Left lung (tissue), 10 donors: ENCODE results near the gene EIF2S1. TPM values are rescaled to one million over a fixed set of nuclear protein-coding genes. Genes with fewer than 3 reads are reported as not detected.
A peak's percentile ranks its signal among the peaks of the same experiment; 100 is the strongest.

Experiments
- ATAC-seq: fragments of 200-7000 bp; cut with Tn5 transposase; one replicate; pipeline ENCODE4 v1.9.1; 2020; ENCODE audit warnings: moderate library complexity
- DNase-seq, 4 donors: peaks; one replicate each; pipeline ENCODE4 v3.0.0-alpha.2; 2013 to 2020
- H3K27ac ChIP-seq, 2 donors: fragments of 200-600 bp; sonication (generic) in 1 of 2; one replicate each; pipeline versions ENCODE4 v1.5.0 to v1.8.0; 2020 to 2021
- H3K27me3 ChIP-seq, 2 donors: fragments of 200-600 bp; sonication (generic) in 1 of 2; one replicate each; pipeline versions ENCODE4 v1.5.0 to v1.8.0; 2020 to 2021
- H3K36me3 ChIP-seq, 2 donors: fragments of 200-600 bp; sonication (generic) in 1 of 2; one replicate each; pipeline versions ENCODE4 v1.5.0 to v1.8.0; 2020 to 2021
- H3K4me1 ChIP-seq, 2 donors: fragments of 200-600 bp; one replicate each; pipeline ENCODE4 v1.8.0; 2021
- H3K4me3 ChIP-seq, 2 donors: fragments of 200-600 bp; sonication (generic) in 1 of 2; one replicate each; pipeline versions ENCODE4 v1.5.0 to v1.8.0; 2020 to 2021; ENCODE audit warnings: mild to moderate bottlenecking in 1 of 2
- H3K9me3 ChIP-seq, 2 donors: fragments of 200-600 bp; sonication (generic) in 1 of 2; one replicate each; pipeline versions ENCODE4 v1.5.0 to v1.8.0; 2020 to 2021
- intact Hi-C, 2 donors: fragments of 100-400 bp; cut with DNase I; formaldehyde crosslinking; loops; one replicate each; pipeline versions ENCODE4 v1.11.2 to v1.14.2; 2022
- polyA plus RNA-seq, 6 donors: library from polyadenylated mRNA; unstranded; fragments of 120-200 nt; gene quantifications; one replicate each; pipeline ENCODE4 v1.2.1, GENCODE V29; 2013; ENCODE audit not compliant: insufficient read length in 6 of 6
- total RNA-seq, 2 donors: library from RNA; stranded (reverse); fragmentation: NEBNext Ultra II Directional; extraction: Animal tissue kit (Norgen Biotek cat#: 25700); gene quantifications; one replicate each; pipeline ENCODE4 v1.2.1, GENCODE V29; 2021
- TF ChIP-seq, protein P1 (sequence below), 2 donors: fragments of 200-600 bp; sonication (generic) in 1 of 2; IDR thresholded peaks; one replicate each; pipeline versions ENCODE4 v1.5.0 to v1.8.0; 2021; ENCODE audit warnings: antibody characterized with exemption in 2 of 2
- donor health status: DM: no; HTN: yes; CAD: no.
- donor health status: DM: no; HTN: no; CAD: no.

EIF2S1 gene
- total and polyA plus RNA-seq, 8 donors, result 64.0 to 99.4 (median 84.9) TPM

DNA sequence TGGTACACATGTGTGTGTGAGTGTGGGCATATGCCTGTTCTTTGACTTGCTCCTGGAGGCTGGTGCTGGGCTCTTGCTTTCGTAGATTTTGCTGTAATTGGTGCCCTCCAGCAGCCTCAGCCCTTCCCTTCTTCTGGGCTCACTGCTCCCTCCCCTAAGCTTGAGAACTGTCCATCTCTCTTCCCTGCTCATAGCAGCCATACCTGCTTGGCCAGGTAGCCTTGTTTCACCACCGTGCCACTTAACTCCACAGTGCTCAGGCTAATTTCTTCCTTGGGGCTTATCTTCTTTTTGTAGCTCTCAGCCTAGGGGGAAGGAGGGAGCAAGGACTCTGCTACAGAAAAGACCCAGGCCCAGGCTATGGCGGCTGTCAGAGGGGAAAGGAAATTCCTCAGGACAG, 32.0 kb downstream of the EIF2S1 start:
- H3K4me1 ChIP-seq, result no peaks in the 10 kb centered on the region
- TF ChIP-seq, protein P1, sequence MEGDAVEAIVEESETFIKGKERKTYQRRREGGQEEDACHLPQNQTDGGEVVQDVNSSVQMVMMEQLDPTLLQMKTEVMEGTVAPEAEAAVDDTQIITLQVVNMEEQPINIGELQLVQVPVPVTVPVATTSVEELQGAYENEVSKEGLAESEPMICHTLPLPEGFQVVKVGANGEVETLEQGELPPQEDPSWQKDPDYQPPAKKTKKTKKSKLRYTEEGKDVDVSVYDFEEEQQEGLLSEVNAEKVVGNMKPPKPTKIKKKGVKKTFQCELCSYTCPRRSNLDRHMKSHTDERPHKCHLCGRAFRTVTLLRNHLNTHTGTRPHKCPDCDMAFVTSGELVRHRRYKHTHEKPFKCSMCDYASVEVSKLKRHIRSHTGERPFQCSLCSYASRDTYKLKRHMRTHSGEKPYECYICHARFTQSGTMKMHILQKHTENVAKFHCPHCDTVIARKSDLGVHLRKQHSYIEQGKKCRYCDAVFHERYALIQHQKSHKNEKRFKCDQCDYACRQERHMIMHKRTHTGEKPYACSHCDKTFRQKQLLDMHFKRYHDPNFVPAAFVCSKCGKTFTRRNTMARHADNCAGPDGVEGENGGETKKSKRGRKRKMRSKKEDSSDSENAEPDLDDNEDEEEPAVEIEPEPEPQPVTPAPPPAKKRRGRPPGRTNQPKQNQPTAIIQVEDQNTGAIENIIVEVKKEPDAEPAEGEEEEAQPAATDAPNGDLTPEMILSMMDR (IDR thresholded peaks at IDR 0.05), result no peak
- H3K36me3 ChIP-seq, result peaks cover 0 to 10% of the 10 kb centered on the region in 2 donors
- DNase-seq, result peak in 1 of 4 donors; percentile 31
- H3K4me3 ChIP-seq, result no peak overlapping the region
- H3K27me3 ChIP-seq, result no peaks in the 10 kb centered on the region
- no peak for ATAC-seq
- no peaks in the 10 kb centered on the region for H3K9me3 ChIP-seq
- intact Hi-C loops, result no loop called here
- no peak overlapping the region for H3K27ac ChIP-seq

DNA sequence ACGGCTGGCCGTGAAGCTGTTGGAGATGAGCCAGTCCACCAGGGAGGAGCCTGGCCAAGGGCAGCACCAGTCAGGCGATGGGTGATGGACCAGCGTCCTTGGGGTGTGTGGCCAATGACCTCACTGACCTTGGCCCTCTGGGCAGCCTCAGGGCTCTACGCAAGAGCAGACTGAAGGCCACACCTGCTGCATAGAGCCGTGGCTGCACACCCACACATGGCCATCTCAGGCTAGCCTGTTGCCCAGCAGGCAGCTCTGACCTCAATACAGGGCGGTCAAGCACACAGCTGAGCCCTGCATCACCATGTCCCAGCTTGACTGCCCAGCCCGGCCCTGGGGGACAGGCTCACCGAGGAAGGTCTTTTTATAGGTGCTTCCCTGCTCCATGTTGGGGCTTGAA, 32.7 kb downstream of the EIF2S1 start:
- DNase-seq, result no peak
- peaks cover 0 to 5% of the 10 kb centered on the region in 2 donors for H3K36me3 ChIP-seq
- H3K27me3 ChIP-seq, result no peaks in the 10 kb centered on the region
- no peak overlapping the region for H3K4me3 ChIP-seq
- no peaks in the 10 kb centered on the region for H3K9me3 ChIP-seq
- TF ChIP-seq, protein P1 (IDR thresholded peaks at IDR 0.05), result no peak
- no peaks in the 10 kb centered on the region for H3K4me1 ChIP-seq
- intact Hi-C loops, result no loop called here
- H3K27ac ChIP-seq, result no peak overlapping the region
- ATAC-seq, result no peak

DNA sequence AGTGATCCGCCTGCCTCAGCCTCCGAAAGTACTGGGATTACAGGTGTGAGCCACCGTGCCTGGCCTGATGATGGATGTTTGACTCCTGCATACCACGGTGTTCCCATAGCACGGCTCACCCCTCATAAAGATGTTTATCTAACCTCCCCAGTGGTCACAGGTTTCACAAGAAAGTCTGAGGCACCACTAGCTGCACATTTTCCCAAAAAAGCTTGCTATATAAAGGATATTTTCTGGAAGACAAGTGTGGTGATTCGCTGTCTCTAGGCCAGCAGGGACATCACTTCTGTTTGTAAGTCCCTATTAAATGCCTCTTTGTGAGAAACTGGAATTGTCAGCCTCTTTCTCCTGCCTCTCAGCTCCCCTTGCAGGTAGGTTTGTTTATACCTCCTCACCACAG, 33.6 kb downstream of the EIF2S1 start:
- no peak for ATAC-seq
- Histone ChIP-seq H3K9me3 (no peaks in the 10 kb centered on the region), H3K4me1 (no peaks in the 10 kb centered on the region), H3K4me3 (no peak overlapping the region), H3K27ac (no peak overlapping the region), H3K36me3 (no peaks in the 10 kb centered on the region), H3K27me3 (no peaks in the 10 kb centered on the region)
- intact Hi-C loops, result no loop called here
- TF ChIP-seq, protein P1 (IDR thresholded peaks at IDR 0.05), result no peak
- no peak for DNase-seq

DNA sequence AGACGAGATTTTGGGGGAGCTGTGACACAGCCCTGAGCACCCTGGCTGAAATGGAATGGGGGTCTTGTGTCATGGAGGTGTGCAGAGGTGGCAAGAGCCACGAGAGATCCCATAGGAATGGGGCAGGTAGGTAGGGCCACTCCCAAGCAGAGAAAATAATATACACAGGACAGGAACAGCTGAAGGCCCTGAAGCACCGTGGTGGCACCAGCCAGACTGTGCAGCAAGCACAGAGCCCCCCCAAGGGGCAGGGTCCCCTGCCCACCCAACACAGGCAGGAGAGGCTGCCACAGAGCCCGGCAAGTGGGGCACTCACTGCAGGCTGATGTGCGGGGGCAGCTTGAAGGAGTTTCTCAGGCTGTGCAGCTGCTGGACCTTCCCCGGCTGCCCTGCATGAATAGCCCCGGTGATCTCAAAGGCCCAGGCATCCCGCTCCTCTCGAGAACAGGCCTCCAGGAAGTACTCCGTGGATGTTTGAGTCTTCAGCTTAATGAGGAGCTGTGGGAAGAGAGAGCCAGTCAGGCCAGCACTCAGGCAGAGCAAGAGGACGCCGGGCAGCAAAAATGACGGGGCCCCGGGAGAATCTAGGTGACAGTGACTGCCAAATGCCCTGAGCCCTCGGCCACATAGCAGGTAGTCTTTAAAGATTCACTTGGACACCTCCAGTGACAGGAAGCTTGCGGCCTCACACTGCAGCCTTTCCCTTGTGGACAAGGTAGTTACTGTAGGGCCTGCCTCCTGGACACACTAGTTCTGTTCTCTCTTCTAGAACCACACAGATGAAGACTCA, 35.2 kb downstream of the EIF2S1 start:
- TF ChIP-seq, protein P1 (IDR thresholded peaks at IDR 0.05), result no peak
- no peaks in the 10 kb centered on the region for H3K27me3 ChIP-seq
- ATAC-seq (no peak), DNase-seq (no peak)
- no peaks in the 10 kb centered on the region for H3K36me3 ChIP-seq
- H3K4me1 ChIP-seq, result no peaks in the 10 kb centered on the region
- H3K27ac ChIP-seq, result no peak overlapping the region
- no peak overlapping the region for H3K4me3 ChIP-seq
- no peaks in the 10 kb centered on the region for H3K9me3 ChIP-seq
- intact Hi-C loops, result no loop called here

DNA sequence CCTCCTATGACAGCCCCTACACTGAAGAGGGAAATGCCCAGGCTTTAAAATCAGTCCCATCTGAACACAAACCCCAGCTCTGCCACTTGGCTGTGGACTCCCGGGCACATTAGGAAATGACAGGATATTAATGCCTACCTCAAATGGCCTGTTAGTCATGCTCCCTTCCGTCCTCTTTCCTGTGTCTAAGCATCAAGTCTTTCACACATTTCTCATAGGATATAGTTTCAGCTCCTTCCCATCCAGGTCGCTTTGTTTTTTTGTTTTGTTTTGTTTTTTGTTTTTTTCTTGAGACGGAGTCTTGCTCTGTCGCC, 35.7 kb downstream of the EIF2S1 start:
- H3K36me3 ChIP-seq, result no peaks in the 10 kb centered on the region
- ATAC-seq, result no peak
- TF ChIP-seq, protein P1 (IDR thresholded peaks at IDR 0.05), result no peak
- DNase-seq, result no peak
- no peaks in the 10 kb centered on the region for H3K27me3 ChIP-seq
- no peaks in the 10 kb centered on the region for H3K4me1 ChIP-seq
- no peak overlapping the region for H3K27ac ChIP-seq
- intact Hi-C loops, result no loop called here
- H3K9me3 ChIP-seq, result no peaks in the 10 kb centered on the region
- no peak overlapping the region for H3K4me3 ChIP-seq
